Neural cell (in vitro differentiated cells): ENCODE data around the gene P4HTM.

Experiments used
- CTCF ChIP-seq: fragments of 450-650 bp; IDR thresholded peaks from 2 replicates; pipeline ENCODE4 v1.5.1; 2014; ENCODE audit warnings: antibody characterized with exemption, mild to moderate bottlenecking, moderate library complexity; ENCODE audit not compliant: poor library complexity, severe bottlenecking
- EP300 ChIP-seq: fragments of 450-650 bp; conservative IDR thresholded peaks from 2 replicates; pipeline ENCODE4 v1.6.1; 2014; ENCODE audit warnings: antibody characterized with exemption, mild to moderate bottlenecking, moderate library complexity; ENCODE audit not compliant: poor library complexity, severe bottlenecking
- EZH2 ChIP-seq: fragments of 200-600, 300-800 bp; shearing (Covaris generic), sonication (generic); IDR thresholded peaks from 2 replicates; pipeline ENCODE4 v1.6.1; 2014; ENCODE audit warnings: antibody characterized with exemption, low read length, borderline replicate concordance, mild to moderate bottlenecking; ENCODE audit not compliant: insufficient read depth, poor library complexity, severe bottlenecking
- MXI1 ChIP-seq: fragments of 450-650 bp; conservative IDR thresholded peaks from 2 replicates; pipeline ENCODE4 v1.6.1; 2014; ENCODE audit warnings: antibody characterized with exemption, mild to moderate bottlenecking; ENCODE audit not compliant: poor library complexity, severe bottlenecking
- POLR2AphosphoS5 ChIP-seq: IDR thresholded peaks from 2 replicates; pipeline ENCODE4 v1.6.1; 2012
- RAD21 ChIP-seq: fragments of 450-650 bp; conservative IDR thresholded peaks from 2 replicates; pipeline ENCODE4 v1.6.1; 2014; ENCODE audit warnings: antibody characterized with exemption, mild to moderate bottlenecking, moderate library complexity
- TAF1 ChIP-seq: IDR thresholded peaks from 2 replicates; pipeline ENCODE4 v1.6.1; 2012; ENCODE audit warnings: low read depth

- TF ChIP-seq POLR2AphosphoS5, result no peak
- TF ChIP-seq MXI1, result no peak
- TF ChIP-seq CTCF, result no peak
- no peak for TF ChIP-seq EP300
- TF ChIP-seq TAF1, result no peak
- TF ChIP-seq RAD21, result no peak
- TF ChIP-seq EZH2, result no peak
Observed at GRCh38 chr3:48949376-48949717, 40.7 kb upstream of the P4HTM start.
